PC-3 (cell line): ENCODE measurements around the gene HSF4. TPM values are rescaled to one million over a fixed set of nuclear protein-coding genes. Genes with fewer than 3 reads are reported as not detected.

Source experiments
- ATAC-seq: fragments of 200-7000 bp; cut with Tn5 transposase; 2 replicates; pipeline ENCODE4 v1.9.1; 2020; ENCODE audit warnings: mild to moderate bottlenecking, moderate library complexity
- BruUV-seq: library from RNA; stranded (reverse); fragments of 400-500 nt; replicated peaks from 2 replicates; lab custom pipeline; 2021; lab: Mats Ljungman, UMichigan
- CTCF ChIA-PET: fragments of 300-600 bp; sonication (Branson Sonifier 250); formaldehyde crosslinking; loops from one replicate; lab custom pipeline; 2022; ENCODE audit warnings: antibody characterized with exemption; lab: Charles Lee
- POLR2A ChIA-PET: fragments of 300-600 bp; sonication (Branson Sonifier 250); formaldehyde crosslinking; loops from one replicate; lab custom pipeline; 2022; ENCODE audit warnings: antibody characterized with exemption; ENCODE audit not compliant: unreplicated experiment; lab: Charles Lee
- DNase-seq: peaks from one replicate; pipeline ENCODE4 v3.0.0-alpha.2; 2015
- H2AFZ ChIP-seq: fragments of 300-600 bp; sonication (generic); 2 replicates; pipeline ENCODE4 v1.6.0; 2016; ENCODE audit warnings: antibody characterized with exemption, low read length
- H3F3A ChIP-seq: fragments of 300-600 bp; sonication (generic); one replicate; pipeline ENCODE4 v1.6.0; 2017; ENCODE audit warnings: antibody characterized with exemption, low read length, control low read depth, mild to moderate bottlenecking; ENCODE audit not compliant: unreplicated experiment
- H3K27ac ChIP-seq: fragments of 300-600 bp; sonication (generic); 2 replicates; pipeline ENCODE4 v1.5.1; 2016; ENCODE audit warnings: mild to moderate bottlenecking, low read length
- H3K27me3 ChIP-seq: fragments of 300-600 bp; sonication (generic); 2 replicates; pipeline ENCODE4 v1.6.1; 2016; ENCODE audit warnings: low read length, mixed read lengths
- H3K36me3 ChIP-seq: fragments of 300-600 bp; sonication (generic); 2 replicates; pipeline ENCODE4 v1.6.1; 2016; ENCODE audit warnings: low read depth, mixed run types, low read length, mixed read lengths
- H3K4me1 ChIP-seq: fragments of 300-600 bp; sonication (generic); 2 replicates; pipeline ENCODE4 v1.5.1; 2016; ENCODE audit warnings: low read length; ENCODE audit not compliant: insufficient read depth
- H3K4me2 ChIP-seq: fragments of 300-600 bp; sonication (generic); 2 replicates; pipeline ENCODE4 v1.6.0; 2016; ENCODE audit warnings: low read length
- H3K4me3 ChIP-seq: fragments of 300-600 bp; sonication (generic); 2 replicates; pipeline ENCODE4 v1.5.1; 2016; ENCODE audit warnings: mild to moderate bottlenecking, low read length, mixed read lengths
- H3K79me2 ChIP-seq: fragments of 300-600 bp; sonication (generic); 2 replicates; pipeline ENCODE4 v1.6.1; 2017; ENCODE audit warnings: low read length, mixed read lengths
- H3K9ac ChIP-seq: fragments of 300-600 bp; sonication (generic); 2 replicates; pipeline ENCODE4 v1.6.0; 2016; ENCODE audit warnings: mild to moderate bottlenecking, low read length
- H3K9me2 ChIP-seq: fragments of 300-600 bp; sonication (generic); replicated peaks from 2 replicates; pipeline ENCODE4 v1.6.1; 2016; ENCODE audit warnings: mixed run types, low read length, mixed read lengths
- H3K9me3 ChIP-seq: fragments of 300-600 bp; sonication (generic); 2 replicates; pipeline ENCODE4 v1.6.1; 2016; ENCODE audit warnings: low read length, mixed read lengths
- H4K20me1 ChIP-seq: fragments of 300-600 bp; sonication (generic); 2 replicates; pipeline ENCODE4 v1.6.1; 2016; ENCODE audit warnings: low read length, mixed read lengths
- CTCF ChIP-seq: fragments of 300-600 bp; sonication (generic); conservative IDR thresholded peaks from 2 replicates; pipeline ENCODE4 v1.5.1; 2017; ENCODE audit warnings: antibody characterized with exemption, low read depth, mild to moderate bottlenecking, low read length
- EZH2 ChIP-seq: fragments of 300-600 bp; sonication (generic); IDR thresholded peaks from one replicate; pipeline ENCODE4 v1.6.1; 2017; ENCODE audit warnings: antibody characterized with exemption, mild to moderate bottlenecking, low read length; ENCODE audit not compliant: unreplicated experiment
- EZH2phosphoT487 ChIP-seq: fragments of 300-600 bp; sonication (generic); IDR thresholded peaks from 2 replicates; pipeline ENCODE4 v1.6.1; 2018; ENCODE audit warnings: mild to moderate bottlenecking, antibody characterized with exemption, low read length, borderline replicate concordance
- intact Hi-C: fragments of 100-400 bp; cut with micrococcal nuclease; formaldehyde crosslinking; loops from 2 replicates; pipeline ENCODE4 v1.9.0; 2023
- total RNA-seq: library from RNA; depleted of rRNA; stranded (reverse); fragments of >200 nt; gene quantifications from 2 replicates; pipeline ENCODE4 v1.2.3, GENCODE V29; 2014

Gene HSF4
- total RNA-seq, 1 experiment from 2014 or later: 20.6 TPM

- CTCF ChIA-PET: no interaction called here
- Histone ChIP-seq H3K9me3 (no peaks in the 10 kb centered on the region), H3F3A (no peaks in the 10 kb centered on the region), H3K4me1 (no peaks in the 10 kb centered on the region), H3K4me3 (no peak overlapping the region), H3K9me2 (no peaks in the 10 kb centered on the region), H3K4me2 (no peak overlapping the region), H3K36me3 (no peaks in the 10 kb centered on the region; the same call in 1 of the 2 replicates), H2AFZ (no peak overlapping the region), H3K27me3 (no peaks in the 10 kb centered on the region), H3K79me2 (no peaks in the 10 kb centered on the region), H3K9ac (no peak overlapping the region), H4K20me1 (no peaks in the 10 kb centered on the region), H3K27ac (no peak overlapping the region)
- intact Hi-C loops: no loop called here
- BruUV-seq: no TSS peak
- TF ChIP-seq EZH2: no peak
- TF ChIP-seq CTCF: no peak
- no peak for TF ChIP-seq EZH2phosphoT487
- ATAC-seq (no peak), DNase-seq (no peak)
- POLR2A ChIA-PET: no interaction called here
Observed at GRCh38 chr16:67145746-67146145, 18.8 kb upstream of the HSF4 start.

- H3F3A ChIP-seq: no peaks in the 10 kb centered on the region
- no peak for TF ChIP-seq EZH2phosphoT487
- TF ChIP-seq CTCF: no peak
- TF ChIP-seq EZH2: no peak
- ATAC-seq (no peak), DNase-seq (no peak)
- POLR2A ChIA-PET: no interaction called here
- H3K9me3 ChIP-seq: no peaks in the 10 kb centered on the region
- H3K9ac ChIP-seq: no peak overlapping the region
- no TSS peak for BruUV-seq
- H3K4me2 ChIP-seq: no peak overlapping the region
- no peaks in the 10 kb centered on the region for H3K4me1 ChIP-seq
- H3K27ac ChIP-seq: no peak overlapping the region
- CTCF ChIA-PET: no interaction called here
- H3K4me3 ChIP-seq: no peak overlapping the region
- no peaks in the 10 kb centered on the region for H3K9me2 ChIP-seq
- H3K27me3 ChIP-seq: no peaks in the 10 kb centered on the region
- no peaks in the 10 kb centered on the region for H4K20me1 ChIP-seq
- H2AFZ ChIP-seq: no peak overlapping the region
- H3K36me3 ChIP-seq: no peaks in the 10 kb centered on the region; the same call in 1 of the 2 replicates
- intact Hi-C loops: no loop called here
- no peaks in the 10 kb centered on the region for H3K79me2 ChIP-seq
Observed at GRCh38 chr16:67146523-67147357, 17.8 kb upstream of the HSF4 start.
